ENCODE measurements around the gene EID2.

The EID2 gene

DNA sequence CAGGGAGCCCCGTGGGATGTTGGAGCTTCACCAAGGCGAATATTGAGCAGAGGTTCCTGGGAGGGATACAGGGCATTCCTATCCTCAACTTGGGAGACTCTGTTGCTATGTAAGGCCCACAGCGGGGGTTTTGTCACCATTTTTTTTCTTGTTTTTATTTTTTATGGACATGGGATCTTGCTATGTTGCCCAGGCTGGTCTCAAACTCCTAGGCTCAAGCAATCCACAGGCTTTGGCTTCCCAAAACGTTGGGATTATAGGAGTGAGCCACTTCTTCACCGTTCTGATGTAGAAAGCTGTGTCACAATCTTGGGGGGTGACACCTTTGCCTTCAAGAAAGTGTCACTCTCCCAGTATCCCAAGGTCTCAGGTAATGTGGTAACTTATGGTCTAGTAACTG, 38.6 kb downstream of the EID2 start:
- no peak for DNase-seq (ENCODE audit: low spot score)

DNA sequence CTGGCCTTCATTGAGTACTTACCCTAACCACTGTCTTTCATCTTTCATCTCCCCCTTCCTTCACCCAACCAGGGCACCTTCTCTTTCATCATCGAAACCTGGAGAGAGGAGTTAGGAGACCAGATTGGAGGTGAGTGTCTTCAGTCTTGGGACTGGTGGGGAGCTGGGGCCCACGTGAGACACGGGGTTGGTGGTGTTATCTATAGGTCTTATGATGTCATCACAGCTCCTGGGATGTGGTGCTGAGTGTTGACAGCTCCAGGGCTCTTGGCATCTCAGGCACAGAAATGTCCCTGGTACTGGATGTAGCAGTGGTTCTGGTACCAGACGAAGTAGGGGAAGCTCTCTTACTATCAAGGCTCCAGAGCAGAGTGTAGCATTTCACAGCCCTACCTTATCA, 39.4 kb downstream of the EID2 start:
- no peak for DNase-seq (ENCODE audit: low spot score)

DNA sequence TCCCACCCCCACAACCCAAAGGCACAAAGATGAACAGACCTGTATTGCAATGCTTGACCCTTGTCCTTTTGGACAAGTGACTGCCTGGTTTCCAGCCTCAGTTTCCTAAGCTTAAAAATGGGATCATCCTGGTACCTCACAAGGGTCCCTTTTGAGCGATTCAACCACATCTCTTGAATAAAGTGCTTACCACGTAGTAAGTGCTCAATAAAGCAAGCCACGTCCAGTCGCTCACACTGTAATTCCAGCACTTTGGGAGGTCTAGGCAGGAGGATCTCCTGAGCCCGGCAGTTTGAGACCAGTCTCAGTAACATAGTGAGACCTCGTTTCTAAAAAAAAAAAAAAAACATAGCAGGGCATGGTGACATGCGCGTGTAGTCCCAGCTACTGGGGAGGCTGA, 40.0 kb downstream of the EID2 start:
- no peak for DNase-seq (ENCODE audit: low spot score)

DNA sequence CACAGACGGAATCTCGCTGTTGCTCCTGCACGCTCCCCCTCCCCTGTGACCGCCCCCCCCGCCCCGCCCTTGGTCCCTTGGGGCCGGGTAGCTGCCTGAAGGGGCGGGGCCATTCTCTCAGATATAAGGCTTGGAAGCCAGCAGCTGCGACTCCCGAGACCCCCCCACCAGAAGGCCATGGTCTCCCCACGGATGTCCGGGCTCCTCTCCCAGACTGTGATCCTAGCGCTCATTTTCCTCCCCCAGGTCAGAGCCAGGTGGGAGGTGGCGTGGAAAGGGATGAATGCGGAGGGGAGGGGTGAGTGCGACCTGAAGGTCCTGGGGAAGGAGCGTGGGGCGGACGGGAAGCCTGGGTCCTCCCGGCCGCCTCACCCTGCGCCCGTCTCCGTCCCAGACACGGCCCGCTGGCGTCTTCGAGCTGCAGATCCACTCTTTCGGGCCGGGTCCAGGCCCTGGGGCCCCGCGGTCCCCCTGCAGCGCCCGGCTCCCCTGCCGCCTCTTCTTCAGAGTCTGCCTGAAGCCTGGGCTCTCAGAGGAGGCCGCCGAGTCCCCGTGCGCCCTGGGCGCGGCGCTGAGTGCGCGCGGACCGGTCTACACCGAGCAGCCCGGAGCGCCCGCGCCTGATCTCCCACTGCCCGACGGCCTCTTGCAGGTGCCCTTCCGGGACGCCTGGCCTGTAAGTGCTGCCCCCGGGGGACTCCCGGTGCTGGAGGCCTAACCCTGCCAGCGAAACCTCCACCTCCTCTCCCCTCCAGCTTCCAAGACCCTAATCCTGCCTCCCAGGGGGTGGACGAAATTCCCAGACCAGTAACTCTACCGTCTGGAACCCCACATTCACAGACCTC, 40.9 kb downstream of the EID2 start, which contains the start of gene DLL3:
Gene DLL3, plus strand, starts transcription at position 150 of the 845 bp plus-strand sequence. Its CDS starts 28 bp downstream, at position 178.
- peak; percentile 67 for DNase-seq (ENCODE audit: low spot score)

DNA sequence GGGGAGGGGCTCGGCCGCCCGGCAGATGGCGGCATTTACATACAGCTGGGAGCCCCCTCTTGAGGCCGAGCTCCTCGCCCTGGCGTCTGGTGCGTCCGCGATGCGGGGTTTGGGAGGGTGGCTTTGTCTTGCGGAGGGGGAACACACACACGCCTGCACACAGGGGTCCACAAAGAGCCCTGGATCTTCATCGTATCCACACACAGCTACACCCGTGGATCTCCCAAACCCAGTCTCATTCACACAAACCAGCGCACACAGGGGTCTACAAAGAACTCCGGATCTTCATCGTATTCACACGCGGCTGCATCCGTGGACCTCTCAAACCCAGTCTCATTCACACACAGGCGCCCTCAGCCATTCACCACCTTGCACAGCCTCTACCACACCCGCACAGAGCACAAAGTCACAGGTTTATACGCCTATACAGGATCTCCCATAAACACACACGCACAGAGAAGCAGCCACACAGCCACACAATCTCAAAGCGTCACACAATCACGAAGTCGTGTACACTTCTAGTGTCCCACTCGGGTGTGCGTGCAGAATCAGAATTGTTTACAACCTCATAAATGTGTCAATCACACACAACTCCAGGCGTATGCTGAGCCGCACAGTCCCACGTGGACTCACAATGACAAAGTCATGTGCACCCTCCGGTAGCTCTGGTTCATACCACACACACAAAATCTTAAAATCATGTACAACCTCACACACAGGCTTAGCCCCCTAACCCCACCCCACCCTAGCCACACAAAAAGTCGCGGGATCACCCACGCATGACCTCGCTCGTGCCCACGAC, 41.8 kb downstream of the EID2 start:
- peak; percentile 84 for DNase-seq (ENCODE audit: low spot score)

DNA sequence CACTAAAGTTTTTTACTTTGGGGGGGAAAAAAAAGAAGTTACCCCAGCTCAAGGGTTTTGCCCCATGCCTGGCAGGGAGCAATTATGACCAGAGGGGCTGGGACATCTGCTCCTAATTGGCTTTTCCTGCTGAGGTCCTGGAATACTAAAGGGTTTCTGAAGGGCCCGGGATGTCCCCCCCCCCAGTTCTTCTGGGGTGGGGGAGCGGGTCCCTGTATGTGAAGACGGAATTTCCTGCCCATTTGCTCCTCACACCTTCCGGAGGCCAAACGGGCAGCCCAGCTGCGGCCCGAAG, 42.3 kb downstream of the EID2 start:
- no peak for DNase-seq (ENCODE audit: low spot score)

DNA sequence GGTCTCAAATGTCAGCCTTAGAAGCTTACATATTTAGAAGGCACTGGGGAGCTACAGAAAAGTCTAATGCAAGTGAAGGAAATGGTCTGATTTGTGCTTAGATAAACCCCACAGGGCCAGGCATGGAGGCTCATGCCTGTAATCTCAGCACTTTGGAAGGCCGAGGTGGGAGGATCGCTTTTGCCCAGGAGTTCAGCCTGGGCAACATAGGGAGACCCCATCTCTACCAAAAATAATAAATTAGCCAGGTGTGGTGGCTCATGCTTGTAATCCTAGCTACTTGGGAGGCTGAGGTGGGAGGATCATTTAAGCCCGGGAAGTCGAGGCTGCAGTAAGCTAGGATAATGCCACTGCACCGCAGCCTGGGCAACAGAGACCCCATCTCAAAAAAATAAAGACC, 43.9 kb downstream of the EID2 start:
- no peak for DNase-seq (ENCODE audit: low spot score)

DNA sequence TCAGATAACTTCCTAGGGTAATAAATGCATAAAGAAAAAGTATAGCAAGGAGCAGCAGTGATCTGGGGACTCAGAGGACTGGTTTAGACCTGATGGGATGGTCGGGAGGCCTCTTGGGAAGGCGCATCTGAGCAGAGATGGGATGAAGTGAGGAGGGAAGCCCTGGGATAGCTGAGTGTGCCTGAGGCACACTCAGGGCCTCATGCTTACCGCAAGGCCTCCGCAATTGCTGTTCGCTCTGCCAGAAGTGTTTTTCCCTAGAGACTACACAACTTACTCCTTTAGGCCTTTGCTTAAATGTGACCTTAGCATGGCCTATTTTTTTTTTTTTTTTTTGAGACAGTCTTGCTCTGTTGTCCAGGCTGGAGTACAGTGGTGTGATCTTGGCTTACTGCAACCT, 45.3 kb downstream of the EID2 start:
- no peak for DNase-seq (ENCODE audit: low spot score)

DNA sequence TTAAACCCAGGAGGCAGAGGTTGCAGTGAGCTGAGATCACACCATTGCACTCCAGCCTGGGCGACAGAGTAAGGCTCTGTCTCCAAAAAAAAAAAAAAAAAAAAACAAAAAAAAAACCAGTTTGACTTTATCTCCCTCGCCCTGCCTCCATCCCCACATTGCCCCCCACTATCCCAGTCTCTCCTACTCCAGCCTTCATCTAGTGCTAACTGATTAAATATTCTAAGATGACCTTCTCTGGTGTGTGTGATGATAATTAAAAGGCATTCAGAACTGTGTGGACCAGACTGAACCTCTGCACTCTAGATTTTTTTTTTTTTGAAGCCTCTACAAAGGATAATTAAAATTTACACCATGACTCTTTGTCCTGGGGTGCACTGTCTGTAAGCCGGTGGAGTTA, 47.2 kb downstream of the EID2 start:
- no peak for DNase-seq (ENCODE audit: low spot score)

DNA sequence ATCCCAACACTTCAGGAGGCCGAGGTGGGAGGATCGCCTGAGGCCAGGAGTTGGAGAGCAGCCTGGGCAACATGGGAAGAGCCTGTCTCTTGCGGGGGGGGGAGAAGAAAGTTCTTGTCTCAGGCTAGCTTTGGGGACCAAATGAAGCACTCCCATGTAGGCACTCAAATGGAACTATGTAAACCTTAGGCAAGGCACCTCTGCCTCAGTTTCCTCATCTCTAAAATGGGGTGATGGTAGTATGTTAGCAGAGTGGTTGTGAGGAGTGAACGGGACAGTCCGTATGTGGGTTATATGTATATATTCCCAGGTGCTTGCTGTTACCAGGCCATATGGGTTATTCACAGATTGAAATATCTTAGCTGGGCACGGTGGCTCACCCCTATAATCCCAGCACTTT, 47.7 kb downstream of the EID2 start:
- no peak for DNase-seq (ENCODE audit: low spot score)

DNA sequence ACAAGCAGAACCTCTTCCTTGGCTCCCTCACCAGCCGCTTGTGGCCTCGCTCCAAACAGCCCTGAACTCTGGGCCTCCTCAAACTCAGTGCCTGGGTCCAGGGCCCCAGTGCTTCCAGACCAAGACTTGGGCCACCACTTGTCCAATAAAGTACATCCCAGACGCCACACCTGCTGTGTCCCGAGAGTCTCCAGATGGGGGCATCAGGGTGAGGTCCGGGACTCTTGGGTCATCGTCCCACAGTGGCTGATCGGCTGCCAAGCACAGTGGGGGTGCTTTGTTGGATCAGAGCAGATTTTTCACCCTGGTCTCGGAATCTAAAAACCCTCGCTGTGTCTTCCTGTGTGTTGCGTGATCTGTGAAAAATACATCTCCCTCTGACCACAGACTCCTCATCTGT, 50.2 kb downstream of the EID2 start:
- DNase-seq (ENCODE audit: low spot score) = no peak
